ENCODE results near the gene MYBL2.

MYBL2 gene

GRCh38 chr20:43681468-43681942 is 14.6 kb downstream of the MYBL2 start:
- peak; percentile 36 for DNase-seq (ENCODE audit: insufficient read length, low spot score)
- no peak for FAIRE-seq

GRCh38 chr20:43681991-43682410 is 15.1 kb downstream of the MYBL2 start:
- DNase-seq (ENCODE audit: insufficient read length, low spot score): peak; percentile 75
- peak; percentile 99 for FAIRE-seq

GRCh38 chr20:43682446-43682845 is 15.5 kb downstream of the MYBL2 start:
- FAIRE-seq (no peak), DNase-seq (ENCODE audit: insufficient read length, low spot score) (no peak)

GRCh38 chr20:43686820-43687219 is 19.9 kb downstream of the MYBL2 start:
- DNase-seq (ENCODE audit: insufficient read length, low spot score) (no peak), FAIRE-seq (no peak)

GRCh38 chr20:43689165-43689564 is 22.3 kb downstream of the MYBL2 start:
- FAIRE-seq (no peak), DNase-seq (ENCODE audit: insufficient read length, low spot score) (no peak)

GRCh38 chr20:43690943-43691598 is 24.2 kb downstream of the MYBL2 start:
- DNase-seq (ENCODE audit: insufficient read length, low spot score): no peak
- no peak for FAIRE-seq

- FAIRE-seq (peak; percentile 80), DNase-seq (ENCODE audit: insufficient read length, low spot score) (no peak)
Observed at GRCh38 chr20:43691928-43692524, 25.1 kb downstream of the MYBL2 start.

GRCh38 chr20:43694763-43695162 is 27.8 kb downstream of the MYBL2 start:
- FAIRE-seq (no peak), DNase-seq (ENCODE audit: insufficient read length, low spot score) (no peak)

- FAIRE-seq: no peak
- DNase-seq (ENCODE audit: insufficient read length, low spot score): no peak
Observed at GRCh38 chr20:43695571-43695970, 28.7 kb downstream of the MYBL2 start.

- FAIRE-seq (no peak), DNase-seq (ENCODE audit: insufficient read length, low spot score) (no peak)
Observed at GRCh38 chr20:43699941-43700565, 33.1 kb downstream of the MYBL2 start.

- FAIRE-seq (no peak), DNase-seq (ENCODE audit: insufficient read length, low spot score) (no peak)
Observed at GRCh38 chr20:43700627-43701026, 33.7 kb downstream of the MYBL2 start.

GRCh38 chr20:43702502-43702901 is 35.6 kb downstream of the MYBL2 start:
- no peak for DNase-seq (ENCODE audit: insufficient read length, low spot score)
- no peak for FAIRE-seq

GRCh38 chr20:43710370-43711044 is 43.6 kb downstream of the MYBL2 start:
- DNase-seq (ENCODE audit: insufficient read length, low spot score): peak; percentile 51
- peak; percentile 82 for FAIRE-seq

GRCh38 chr20:43711098-43711654 is 44.3 kb downstream of the MYBL2 start:
- no peak for DNase-seq (ENCODE audit: insufficient read length, low spot score)
- FAIRE-seq: no peak

- DNase-seq (ENCODE audit: insufficient read length, low spot score) (no peak), FAIRE-seq (no peak)
Observed at GRCh38 chr20:43715044-43715443, 48.1 kb downstream of the MYBL2 start.

- no peak for FAIRE-seq
- DNase-seq (ENCODE audit: insufficient read length, low spot score): no peak
Observed at GRCh38 chr20:43715511-43715910, 48.6 kb downstream of the MYBL2 start.

- no peak for DNase-seq (ENCODE audit: insufficient read length, low spot score)
- FAIRE-seq: no peak
Observed at GRCh38 chr20:43716123-43716522, 49.2 kb downstream of the MYBL2 start.

GRCh38 chr20:43716757-43717615 is 50.1 kb downstream of the MYBL2 start:
- no peak for FAIRE-seq
- no peak for DNase-seq (ENCODE audit: insufficient read length, low spot score)

GRCh38 chr20:43717616-43717995 is 50.7 kb downstream of the MYBL2 start:
- FAIRE-seq: no peak
- DNase-seq (ENCODE audit: insufficient read length, low spot score): no peak

- no peak for DNase-seq (ENCODE audit: insufficient read length, low spot score)
- FAIRE-seq: no peak
Observed at GRCh38 chr20:43720007-43720406, 53.1 kb downstream of the MYBL2 start.
